H7 (cell line): ENCODE measurements around the gene MAFB. TPM values are rescaled to one million over a fixed set of nuclear protein-coding genes. Genes with fewer than 3 reads are reported as not detected.
"Not testable (repeated sequence)": the region's sequence is repeated elsewhere in the genome, so short reads cannot be mapped to it uniquely, and the experiment has no call there.

Experiments
- DNase-seq: peaks from one replicate; pipeline ENCODE4 v3.0.0; 2012
- H3K27me3 ChIP-seq: 2 replicates; pipeline ENCODE4 v1.6.0; 2011; ENCODE audit warnings: mild to moderate bottlenecking, low read length; ENCODE audit not compliant: control insufficient read depth, insufficient read depth
- H3K36me3 ChIP-seq: replicated peaks from 2 replicates; pipeline ENCODE4 v1.5.1; 2011; ENCODE audit warnings: low read length; ENCODE audit not compliant: control insufficient read depth, insufficient read depth
- H3K4me3 ChIP-seq: 2 replicates; pipeline ENCODE4 v1.5.1; 2011; ENCODE audit warnings: low read depth, mild to moderate bottlenecking, control low read depth, low read length, moderate library complexity; ENCODE audit not compliant: insufficient read depth
- total RNA-seq: library from RNA; depleted of rRNA; stranded (reverse); fragments of >200 nt; shearing (Covaris generic); gene quantifications from 2 replicates; pipeline ENCODE4 v1.2.3, GENCODE V29; 2014; rRNA removed

Gene MAFB
- 2.4 and 4.2 TPM in 2 replicates for total RNA-seq

DNA sequence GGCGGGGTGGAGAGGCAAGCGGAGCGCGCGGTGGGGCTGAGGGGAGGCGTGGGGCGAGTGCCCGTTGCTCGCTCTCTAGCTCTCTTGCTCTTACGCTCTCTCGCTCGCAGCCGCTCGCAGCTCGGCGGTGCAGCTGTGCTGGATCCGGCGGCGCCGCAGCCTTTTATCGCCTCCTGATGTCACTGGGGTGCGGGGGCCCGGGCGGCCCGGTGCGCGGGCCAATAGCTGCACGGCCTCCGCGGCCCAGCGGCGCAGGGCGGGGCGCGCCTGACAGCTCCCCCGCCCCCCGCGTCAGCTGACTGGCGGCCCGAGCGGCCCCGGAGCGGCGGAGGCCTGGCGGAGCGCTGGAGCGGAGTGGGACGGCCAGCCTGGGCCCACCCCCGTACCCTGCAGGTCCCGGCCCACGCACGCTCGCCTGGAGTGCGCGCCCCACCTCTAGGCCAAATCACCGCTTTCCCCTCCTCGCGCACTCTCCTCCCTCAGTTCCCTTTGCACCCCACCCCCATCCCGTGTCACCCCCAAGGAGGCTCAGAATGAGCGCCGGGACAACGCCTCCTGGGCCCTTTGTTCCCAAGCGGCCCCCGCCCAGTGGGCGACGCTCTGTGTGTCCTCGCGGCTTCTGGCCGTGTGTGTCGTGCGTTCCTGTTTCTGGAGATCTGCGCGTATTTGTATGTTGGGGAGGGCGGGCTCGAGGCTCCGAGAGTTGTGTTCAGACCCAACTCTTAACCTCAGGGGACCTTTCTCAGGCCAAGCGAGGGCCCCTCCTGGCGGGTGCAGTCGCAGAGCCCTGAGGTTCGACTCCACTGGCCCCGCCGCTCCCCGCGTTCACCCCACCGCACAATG lies at the start of gene MAFB:
Gene MAFB, minus strand, starts transcription at position 137 of the 843 bp plus-strand sequence. CDS start 386 bp downstream, outside the sequence.
- Histone ChIP-seq H3K4me3 (peak within 1 kb of the TSS; percentile 57), H3K27me3 (peaks cover 97% of the 10 kb centered on the region), H3K36me3 (no peaks in the 10 kb centered on the region)
- DNase-seq = peak; percentile 98

DNA sequence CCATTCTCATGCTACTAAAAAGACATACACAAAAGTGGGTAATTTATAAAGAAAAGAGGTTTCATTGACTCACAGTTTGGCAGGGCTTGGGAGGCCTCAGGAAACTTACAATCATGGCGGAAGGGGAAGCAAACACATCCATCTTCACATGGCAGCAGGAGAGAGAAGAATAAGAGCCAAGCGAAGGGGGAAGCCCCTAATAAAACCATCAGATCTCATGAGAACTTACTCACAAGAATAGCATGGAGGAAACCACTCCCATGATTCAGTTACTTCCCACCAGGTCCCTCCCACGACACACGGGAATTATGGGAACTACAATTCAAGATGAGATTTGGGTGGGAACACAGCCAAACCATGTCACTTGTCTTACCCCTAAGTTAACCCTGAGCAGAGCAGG lies 47.4 kb upstream of the MAFB start:
- not testable (repeated sequence) for DNase-seq, H3K4me3 ChIP-seq, H3K27me3 ChIP-seq, H3K36me3 ChIP-seq

DNA sequence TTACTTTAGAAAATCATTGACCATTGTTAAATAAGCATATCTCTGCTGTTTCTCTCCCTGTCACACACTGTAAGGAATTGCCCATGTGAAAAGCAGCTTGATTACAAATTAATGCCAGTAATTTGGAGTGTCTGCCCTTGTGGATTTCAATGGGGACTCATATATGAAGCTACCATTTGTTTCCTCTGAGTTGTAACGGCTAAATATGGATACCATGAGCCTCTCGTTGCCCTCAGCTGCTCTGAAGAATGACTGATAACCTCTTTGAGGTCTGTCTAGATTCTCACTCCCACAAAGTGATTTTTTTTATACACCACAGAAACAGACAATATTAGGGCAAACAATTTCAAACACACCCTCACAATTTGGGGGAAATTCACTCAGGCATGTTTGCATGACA lies 40.0 kb upstream of the MAFB start:
- Histone ChIP-seq H3K4me3 (no peak overlapping the region), H3K27me3 (no peaks in the 10 kb centered on the region), H3K36me3 (no peaks in the 10 kb centered on the region)
- no peak for DNase-seq

DNA sequence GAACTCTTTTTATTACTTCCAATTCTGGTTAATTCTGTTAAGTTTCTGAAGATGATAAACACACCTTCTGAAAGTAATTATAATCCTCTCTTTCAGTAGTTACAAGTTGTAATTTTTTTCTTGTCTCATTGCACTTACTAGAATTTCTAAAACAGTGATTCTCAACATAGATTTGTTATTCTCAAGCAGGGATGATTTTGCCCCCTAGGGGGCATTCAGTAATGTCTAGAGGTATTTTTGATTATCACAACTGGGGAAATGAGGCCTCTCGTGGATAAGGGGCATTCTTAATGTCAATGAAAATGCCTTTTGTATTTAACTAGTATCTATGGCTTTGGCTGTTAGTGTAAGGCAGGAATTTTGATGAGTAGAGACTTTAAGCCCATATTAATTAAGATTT lies 39.4 kb upstream of the MAFB start:
- Histone ChIP-seq H3K27me3 (no peaks in the 10 kb centered on the region), H3K36me3 (no peaks in the 10 kb centered on the region), H3K4me3 (no peak overlapping the region)
- no peak for DNase-seq

DNA sequence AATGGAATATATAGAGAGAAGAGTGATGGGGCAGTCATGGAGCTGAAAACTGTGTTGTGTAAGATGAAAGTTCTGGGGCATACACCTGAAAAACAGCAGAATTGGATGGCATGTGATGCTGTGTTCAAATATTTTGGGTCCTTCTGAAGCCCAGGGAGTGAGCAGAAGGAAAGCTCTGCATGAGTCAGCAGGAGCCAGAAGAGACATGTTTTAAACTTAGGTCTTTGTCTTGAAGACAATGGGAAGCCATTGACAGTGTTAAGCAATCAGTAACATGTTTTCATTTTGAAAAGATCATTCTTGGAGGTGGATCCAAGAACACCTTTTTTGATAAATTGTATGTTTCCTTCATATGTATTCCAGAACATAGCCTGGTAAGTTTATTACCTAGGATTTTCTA lies 38.9 kb upstream of the MAFB start:
- Histone ChIP-seq H3K27me3 (no peaks in the 10 kb centered on the region), H3K4me3 (no peak overlapping the region), H3K36me3 (no peaks in the 10 kb centered on the region)
- DNase-seq = no peak

DNA sequence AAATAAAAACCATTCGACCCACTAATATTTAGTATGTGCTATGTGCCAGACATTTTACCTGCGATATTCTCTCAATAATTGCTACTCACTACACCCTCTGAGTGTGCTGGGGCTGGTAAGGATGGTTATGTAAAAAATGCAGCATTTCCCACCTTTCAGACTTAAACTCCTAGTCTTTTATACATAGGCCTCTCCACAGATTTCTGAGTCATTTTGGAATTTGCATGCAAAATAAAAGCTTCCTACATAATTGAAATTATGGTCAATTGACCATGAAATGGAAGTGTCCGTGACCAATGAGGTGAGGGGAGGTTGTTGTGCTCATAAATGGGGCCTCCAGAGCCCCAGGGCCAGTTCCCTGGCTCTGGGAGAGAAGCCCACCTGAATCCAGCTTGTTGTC lies 37.7 kb upstream of the MAFB start:
- H3K36me3 ChIP-seq = no peaks in the 10 kb centered on the region

DNA sequence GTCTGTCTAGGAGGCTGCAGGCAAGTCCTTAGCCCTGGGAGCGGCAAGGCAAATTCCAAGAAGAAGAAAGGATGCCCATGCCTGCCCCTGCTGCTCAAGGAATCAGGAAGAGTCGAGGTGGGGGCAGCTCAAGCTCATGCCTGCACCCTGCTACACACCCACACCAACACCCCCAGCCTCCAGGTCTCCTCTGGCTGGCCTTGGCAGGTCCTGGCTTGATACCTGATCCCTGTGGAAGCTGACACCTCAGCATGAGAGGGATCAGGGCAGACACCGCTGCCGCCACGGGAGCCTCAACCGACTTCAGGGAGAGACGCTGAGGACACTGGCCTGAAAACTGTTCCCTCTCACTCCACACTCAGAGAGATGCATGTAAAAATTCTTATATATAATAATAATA lies 35.5 kb upstream of the MAFB start:
- no peak for DNase-seq
- Histone ChIP-seq H3K4me3 (no peak overlapping the region), H3K27me3 (no peaks in the 10 kb centered on the region), H3K36me3 (no peaks in the 10 kb centered on the region)

More for the DNA sequence above, 37.7 kb upstream of the MAFB start:
- no peaks in the 10 kb centered on the region for H3K27me3 ChIP-seq
- DNase-seq = no peak
- H3K4me3 ChIP-seq = no peak overlapping the region

DNA sequence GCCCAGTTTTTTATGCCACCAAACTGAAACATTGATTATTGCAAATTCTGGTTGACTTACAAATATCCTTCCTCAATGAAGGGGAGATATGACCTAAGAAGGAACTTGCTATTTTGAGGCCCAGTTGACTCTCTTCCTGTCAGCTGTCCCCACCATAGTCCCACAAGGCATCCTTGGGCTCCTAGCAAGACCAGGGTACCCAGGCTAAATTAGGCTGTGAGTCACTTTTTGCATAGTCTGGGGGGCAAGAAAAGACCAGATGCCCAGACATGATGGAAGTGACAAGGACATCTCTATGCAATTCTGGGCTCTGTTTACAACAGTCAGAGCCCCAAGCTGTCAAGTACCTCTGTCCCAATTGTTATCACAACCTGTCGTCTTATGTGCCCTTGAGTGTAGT lies 31.8 kb upstream of the MAFB start:
- Histone ChIP-seq H3K27me3 (no peaks in the 10 kb centered on the region; the same call in 1 of the 2 replicates), H3K4me3 (no peak overlapping the region), H3K36me3 (no peaks in the 10 kb centered on the region)
- no peak for DNase-seq

DNA sequence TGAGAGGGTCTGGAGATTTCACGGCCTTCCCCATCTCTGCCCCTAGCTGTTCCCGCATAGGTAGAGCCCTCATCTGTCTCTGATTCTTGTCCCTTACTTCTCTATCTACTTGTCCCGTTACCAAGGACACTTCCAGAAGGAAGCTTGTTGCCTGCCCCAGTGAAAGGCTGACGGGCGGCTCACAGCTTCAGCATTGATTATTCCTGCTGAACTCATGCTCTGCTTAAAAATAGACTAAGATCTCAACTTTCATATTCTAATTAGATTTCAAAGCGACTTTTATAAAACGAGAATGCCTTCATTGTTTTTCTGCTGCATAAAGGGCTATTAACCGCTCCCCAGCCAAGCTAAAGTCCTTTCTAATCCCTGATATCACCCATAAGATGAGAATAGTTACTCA lies 31.1 kb upstream of the MAFB start:
- Histone ChIP-seq H3K4me3 (no peak overlapping the region), H3K27me3 (no peaks in the 10 kb centered on the region; the same call in 1 of the 2 replicates), H3K36me3 (no peaks in the 10 kb centered on the region)
- DNase-seq = no peak

DNA sequence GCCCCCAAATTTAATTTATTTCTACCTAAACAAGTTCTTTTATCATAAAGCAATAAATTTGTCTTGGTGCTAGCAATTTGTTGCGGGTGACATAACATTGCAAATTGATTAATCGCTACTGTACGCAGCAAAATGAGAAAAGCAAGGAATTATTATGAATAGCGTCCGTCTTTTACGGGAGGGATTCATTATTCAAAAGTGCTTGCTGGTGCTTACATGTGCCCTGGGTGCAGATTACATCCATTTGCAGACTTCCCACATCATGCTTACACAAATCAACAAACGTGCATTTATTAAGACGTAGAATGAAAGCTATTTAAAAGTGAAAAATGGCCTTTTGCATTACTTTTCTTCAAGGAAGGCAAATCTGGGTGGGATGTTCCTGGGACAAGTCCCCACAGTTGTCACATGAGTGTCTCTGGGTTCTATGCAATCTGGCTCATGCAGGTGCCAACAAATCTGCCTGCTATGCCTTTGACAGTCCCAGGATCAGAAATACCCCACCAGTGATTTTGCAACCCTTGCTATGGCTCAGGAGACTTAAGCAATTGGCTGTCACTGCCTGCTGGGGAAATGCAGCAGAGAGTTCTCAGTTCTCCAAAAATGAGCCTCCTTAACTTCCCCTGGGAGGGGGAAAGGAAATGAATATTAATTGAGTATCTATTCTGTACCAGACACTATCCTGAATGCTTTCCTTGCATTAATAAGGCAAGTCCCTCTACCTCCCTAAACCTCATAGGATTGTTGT lies 30.1 kb upstream of the MAFB start:
- no peak for DNase-seq
- H3K27me3 ChIP-seq = no peaks in the 10 kb centered on the region; the same call in 1 of the 2 replicates
- H3K4me3 ChIP-seq = no peak overlapping the region
- H3K36me3 ChIP-seq = no peaks in the 10 kb centered on the region

DNA sequence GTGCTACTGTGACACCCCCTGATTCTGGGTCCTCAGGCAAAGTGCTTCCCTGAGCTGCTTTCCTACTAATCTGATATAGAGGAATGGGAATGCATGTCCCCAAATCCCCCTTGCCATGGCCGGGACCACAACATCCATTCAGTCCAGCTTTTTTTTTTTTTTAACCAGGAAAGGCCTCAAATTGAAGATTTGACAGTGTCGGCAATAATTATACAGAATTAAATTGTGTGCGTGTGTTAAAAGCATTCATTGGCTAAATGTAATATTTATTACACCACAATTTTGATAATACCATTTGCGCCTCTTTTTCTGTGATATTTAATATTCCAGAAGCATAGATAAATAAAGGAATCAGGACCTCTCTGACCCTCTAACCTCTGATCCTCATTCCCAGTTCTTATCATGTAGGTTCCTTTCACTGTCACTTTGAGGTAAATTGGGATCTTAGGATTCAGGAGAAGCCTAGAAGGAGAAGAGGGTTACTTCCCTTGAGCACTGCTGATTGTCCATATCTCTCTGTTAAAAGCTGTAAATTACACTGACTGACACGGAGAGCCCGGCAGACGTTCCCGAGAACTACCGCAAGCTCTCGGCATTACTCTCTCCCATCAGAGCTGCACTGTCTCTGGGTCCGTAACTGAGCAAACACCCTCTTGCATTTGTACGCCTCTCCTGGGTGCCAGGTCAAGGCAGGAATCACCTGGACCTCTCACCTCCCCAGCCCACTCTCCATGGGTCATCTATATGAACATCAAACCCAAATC lies 29.4 kb upstream of the MAFB start:
- Histone ChIP-seq H3K27me3 (no peaks in the 10 kb centered on the region; the same call in 1 of the 2 replicates), H3K36me3 (no peaks in the 10 kb centered on the region), H3K4me3 (no peak overlapping the region)
- no peak for DNase-seq

DNA sequence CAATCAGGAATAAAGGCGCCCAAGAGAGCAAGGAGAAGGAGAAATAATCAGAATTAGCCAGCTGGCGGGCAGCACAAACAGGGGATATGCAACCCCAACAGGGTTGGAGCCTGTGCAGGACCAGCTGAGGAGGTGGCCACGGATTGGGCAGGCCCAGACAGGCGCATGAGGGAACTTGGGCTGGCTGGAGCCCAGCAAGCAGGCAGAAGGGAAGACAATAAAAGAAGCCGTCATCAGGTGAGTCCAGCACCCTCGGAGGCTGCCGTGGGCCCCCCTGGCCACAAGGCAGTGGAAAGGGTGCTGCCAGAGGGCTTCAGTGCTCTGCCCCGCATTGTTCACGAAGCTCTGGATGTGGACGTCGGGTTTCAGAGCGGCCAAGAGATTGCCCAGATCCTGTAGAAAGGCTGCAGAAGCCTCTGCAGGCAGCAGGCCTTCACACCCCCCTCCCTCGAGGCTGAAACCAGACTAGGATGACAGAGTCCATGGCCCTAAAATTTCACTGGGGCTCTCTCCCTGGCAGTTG lies 28.4 kb upstream of the MAFB start:
- H3K4me3 ChIP-seq = no peak overlapping the region
- no peaks in the 10 kb centered on the region; the same call in 1 of the 2 replicates for H3K27me3 ChIP-seq
- no peak for DNase-seq
- no peaks in the 10 kb centered on the region for H3K36me3 ChIP-seq

DNA sequence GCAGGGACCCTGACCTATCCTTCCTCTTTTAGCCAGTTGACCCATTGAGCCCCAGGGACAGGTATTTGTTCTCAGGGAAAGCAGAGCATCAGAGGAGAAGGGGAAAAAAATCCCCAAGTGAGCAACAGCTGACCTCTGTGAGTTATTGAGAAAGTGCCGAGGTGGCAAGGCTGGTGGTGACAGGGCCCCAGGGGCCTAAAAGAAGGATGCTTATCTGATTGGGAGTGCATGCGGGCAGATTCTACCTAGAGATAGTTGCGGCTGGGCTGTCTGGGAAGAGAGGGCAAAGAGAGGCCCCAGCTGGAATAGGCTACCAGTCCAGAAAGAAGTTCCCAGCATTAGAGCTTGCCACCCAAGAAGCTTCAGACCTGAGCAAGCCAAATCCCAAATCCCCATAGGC lies 26.5 kb upstream of the MAFB start:
- DNase-seq = no peak
- H3K4me3 ChIP-seq = no peak overlapping the region
- H3K36me3 ChIP-seq = no peaks in the 10 kb centered on the region
- H3K27me3 ChIP-seq = no peaks in the 10 kb centered on the region; the same call in 1 of the 2 replicates

DNA sequence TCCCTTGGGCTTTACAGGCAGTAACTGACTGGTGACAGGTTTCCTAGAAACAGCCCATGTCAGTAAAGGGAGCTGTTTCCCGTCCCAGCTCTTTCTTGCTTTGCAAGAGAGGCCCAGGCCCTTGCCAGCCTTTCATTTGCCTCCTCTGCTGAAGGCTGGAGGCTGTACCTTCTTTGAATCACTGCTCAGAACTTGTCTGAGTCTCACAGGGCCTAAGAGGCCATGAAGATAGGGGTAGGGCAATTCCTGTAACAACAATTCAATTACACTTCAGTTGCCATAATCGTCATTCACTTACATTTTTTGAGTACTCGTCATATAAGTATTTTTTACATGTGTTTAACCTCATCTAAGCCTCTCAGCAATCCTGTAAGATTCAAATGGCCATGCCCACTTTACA lies 25.9 kb upstream of the MAFB start:
- Histone ChIP-seq H3K36me3 (no peaks in the 10 kb centered on the region), H3K4me3 (no peak overlapping the region), H3K27me3 (no peaks in the 10 kb centered on the region; the same call in 1 of the 2 replicates)
- DNase-seq = no peak
